MM.1S (cell line): ENCODE results near the gene PLD6.

ENCODE experiments used
- DNase-seq: peaks from one replicate; pipeline ENCODE4 v3.0.0-alpha.2; 2015
- H2AFZ ChIP-seq: fragments of 300-600 bp; sonication (generic); 2 replicates; pipeline ENCODE4 v1.6.0; 2016; ENCODE audit warnings: antibody characterized with exemption, low read length
- H3F3A ChIP-seq: fragments of 300-600 bp; sonication (generic); 2 replicates; pipeline ENCODE4 v1.6.1; 2016; ENCODE audit warnings: mild to moderate bottlenecking, antibody characterized with exemption, low read length, moderate library complexity, mixed read lengths; ENCODE audit not compliant: insufficient read depth
- H3K27ac ChIP-seq: fragments of 300-600 bp; sonication (generic); 2 replicates; pipeline ENCODE4 v1.5.1; 2016; ENCODE audit warnings: mild to moderate bottlenecking, low read length
- H3K27me3 ChIP-seq: fragments of 300-600 bp; sonication (generic); replicated peaks from 2 replicates; pipeline ENCODE4 v1.6.0; 2016; ENCODE audit warnings: low read length; ENCODE audit not compliant: insufficient read depth
- H3K36me3 ChIP-seq: fragments of 300-600 bp; sonication (generic); replicated peaks from 2 replicates; pipeline ENCODE4 v1.6.1; 2016; ENCODE audit warnings: mild to moderate bottlenecking, low read length, mixed read lengths; ENCODE audit not compliant: insufficient read depth
- H3K4me1 ChIP-seq: fragments of 300-600 bp; sonication (generic); 2 replicates; pipeline ENCODE4 v1.6.1; 2016; ENCODE audit warnings: low read length, mixed read lengths
- H3K4me2 ChIP-seq: fragments of 300-600 bp; sonication (generic); 2 replicates; pipeline ENCODE4 v1.6.0; 2016; ENCODE audit warnings: low read depth, low read length
- H3K4me3 ChIP-seq: fragments of 300-600 bp; sonication (generic); 2 replicates; pipeline ENCODE4 v1.5.1; 2016; ENCODE audit warnings: low read length, mixed read lengths
- H3K79me2 ChIP-seq: fragments of 300-600 bp; sonication (generic); 2 replicates; pipeline ENCODE4 v1.6.1; 2016; ENCODE audit warnings: mixed run types, low read length, mixed read lengths
- H3K9ac ChIP-seq: fragments of 300-600 bp; sonication (generic); 2 replicates; pipeline ENCODE4 v1.6.1; 2016; ENCODE audit warnings: low read length, mixed read lengths
- H3K9me2 ChIP-seq: fragments of 300-600 bp; sonication (generic); replicated peaks from 2 replicates; pipeline ENCODE4 v1.6.1; 2016; ENCODE audit warnings: mild to moderate bottlenecking, low read length, mixed read lengths; ENCODE audit not compliant: insufficient read depth
- H3K9me3 ChIP-seq: fragments of 300-600 bp; sonication (generic); replicated peaks from 2 replicates; pipeline ENCODE4 v1.6.1; 2016; ENCODE audit warnings: mild to moderate bottlenecking, low read length, mixed read lengths; ENCODE audit not compliant: insufficient read depth
- H4K20me1 ChIP-seq: fragments of 300-600 bp; sonication (generic); 2 replicates; pipeline ENCODE4 v1.6.1; 2016; ENCODE audit warnings: mild to moderate bottlenecking, low read length, moderate library complexity, mixed read lengths; ENCODE audit not compliant: insufficient read depth
- EZH2 ChIP-seq: fragments of 300-600 bp; sonication (generic); optimal IDR thresholded peaks from 2 replicates; pipeline ENCODE3; 2017; ENCODE audit warnings: low read depth, mild to moderate bottlenecking, antibody characterized with exemption, low read length, mixed read lengths
- EZH2phosphoT487 ChIP-seq: fragments of 300-600 bp; sonication (generic); IDR thresholded peaks from 2 replicates; pipeline ENCODE4 v1.6.1; 2018; ENCODE audit warnings: antibody characterized with exemption, low read length
- TF ChIP-seq, protein P1 (sequence below): fragments of 300-600 bp; sonication (generic); IDR thresholded peaks from 2 replicates; pipeline ENCODE4 v1.5.1; 2016; ENCODE audit warnings: antibody characterized with exemption, low read length, mixed read lengths

PLD6 gene

DNA sequence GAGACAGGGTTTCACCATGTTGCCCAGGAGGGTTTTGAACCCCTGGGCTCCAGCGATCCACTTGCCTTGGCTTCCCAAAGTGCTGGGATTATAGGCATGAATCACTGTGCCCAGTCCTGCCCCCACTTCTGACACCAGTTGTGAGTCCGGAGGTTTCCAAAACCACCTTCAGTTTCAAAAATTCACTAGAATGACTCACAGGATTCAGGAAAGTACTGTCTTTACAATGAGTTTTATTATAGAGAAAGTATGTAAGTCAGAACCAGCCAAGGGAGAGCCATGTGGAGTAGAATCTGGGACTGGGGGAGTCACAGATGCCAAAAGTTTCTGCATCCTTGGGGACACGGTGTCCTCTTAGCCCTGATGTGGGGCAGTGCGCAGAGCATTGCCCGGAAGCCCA is 55.1 kb downstream of the PLD6 start:
- H3K9ac ChIP-seq = no peak overlapping the region
- H3K9me3 ChIP-seq = no peaks in the 10 kb centered on the region
- H3K27ac ChIP-seq = no peak overlapping the region

More for the DNA sequence above, 55.1 kb downstream of the PLD6 start:
- Histone ChIP-seq H2AFZ (no peak overlapping the region), H3K36me3 (no peaks in the 10 kb centered on the region), H3K27me3 (no peaks in the 10 kb centered on the region), H3K4me3 (no peak overlapping the region), H3K79me2 (no peaks in the 10 kb centered on the region), H3F3A (no peaks in the 10 kb centered on the region), H4K20me1 (no peaks in the 10 kb centered on the region), H3K4me2 (no peak overlapping the region), H3K4me1 (no peaks in the 10 kb centered on the region), H3K9me2 (no peaks in the 10 kb centered on the region)
- TF ChIP-seq, protein P1, sequence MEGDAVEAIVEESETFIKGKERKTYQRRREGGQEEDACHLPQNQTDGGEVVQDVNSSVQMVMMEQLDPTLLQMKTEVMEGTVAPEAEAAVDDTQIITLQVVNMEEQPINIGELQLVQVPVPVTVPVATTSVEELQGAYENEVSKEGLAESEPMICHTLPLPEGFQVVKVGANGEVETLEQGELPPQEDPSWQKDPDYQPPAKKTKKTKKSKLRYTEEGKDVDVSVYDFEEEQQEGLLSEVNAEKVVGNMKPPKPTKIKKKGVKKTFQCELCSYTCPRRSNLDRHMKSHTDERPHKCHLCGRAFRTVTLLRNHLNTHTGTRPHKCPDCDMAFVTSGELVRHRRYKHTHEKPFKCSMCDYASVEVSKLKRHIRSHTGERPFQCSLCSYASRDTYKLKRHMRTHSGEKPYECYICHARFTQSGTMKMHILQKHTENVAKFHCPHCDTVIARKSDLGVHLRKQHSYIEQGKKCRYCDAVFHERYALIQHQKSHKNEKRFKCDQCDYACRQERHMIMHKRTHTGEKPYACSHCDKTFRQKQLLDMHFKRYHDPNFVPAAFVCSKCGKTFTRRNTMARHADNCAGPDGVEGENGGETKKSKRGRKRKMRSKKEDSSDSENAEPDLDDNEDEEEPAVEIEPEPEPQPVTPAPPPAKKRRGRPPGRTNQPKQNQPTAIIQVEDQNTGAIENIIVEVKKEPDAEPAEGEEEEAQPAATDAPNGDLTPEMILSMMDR = no peak
- no peak for TF ChIP-seq EZH2phosphoT487
- no peak for TF ChIP-seq EZH2
- DNase-seq = no peak
